AG04449 (cell line): ENCODE measurements around the gene MARCHF3.
"Not testable (repeated sequence)": the region's sequence is repeated elsewhere in the genome, so short reads cannot be mapped to it uniquely, and the experiment has no call there.

ENCODE experiments used
- CTCF ChIA-PET: fragments of 350-600 bp; formaldehyde crosslinking; extraction: SDS; loops from one replicate; lab custom pipeline; 2021; ENCODE audit warnings: antibody characterized with exemption; lab: Yijun Ruan, JAX
- POLR2A ChIA-PET: fragments of 400-600, 350-600 bp; formaldehyde crosslinking; extraction: SDS; loops from one replicate; lab custom pipeline; 2020; ENCODE audit warnings: antibody characterized with exemption, inconsistent platforms; lab: Yijun Ruan, JAX
- DNase-seq: peaks from one replicate; pipeline ENCODE4 v3.0.0-alpha.2; 2010; ENCODE audit warnings: low read depth, low spot score
- H3K4me3 ChIP-seq: 2 replicates; pipeline ENCODE4 v1.5.1; 2011; ENCODE audit warnings: low read depth, mild to moderate bottlenecking, control low read depth, low read length
- TF ChIP-seq, protein P1 (sequence below): IDR thresholded peaks from one replicate; pipeline ENCODE4 v1.5.1; 2011; ENCODE audit warnings: mild to moderate bottlenecking, moderate library complexity, low read length, control low read depth, inconsistent platforms; ENCODE audit not compliant: insufficient read depth; ENCODE audit errors: missing control alignments

Gene MARCHF3

DNA sequence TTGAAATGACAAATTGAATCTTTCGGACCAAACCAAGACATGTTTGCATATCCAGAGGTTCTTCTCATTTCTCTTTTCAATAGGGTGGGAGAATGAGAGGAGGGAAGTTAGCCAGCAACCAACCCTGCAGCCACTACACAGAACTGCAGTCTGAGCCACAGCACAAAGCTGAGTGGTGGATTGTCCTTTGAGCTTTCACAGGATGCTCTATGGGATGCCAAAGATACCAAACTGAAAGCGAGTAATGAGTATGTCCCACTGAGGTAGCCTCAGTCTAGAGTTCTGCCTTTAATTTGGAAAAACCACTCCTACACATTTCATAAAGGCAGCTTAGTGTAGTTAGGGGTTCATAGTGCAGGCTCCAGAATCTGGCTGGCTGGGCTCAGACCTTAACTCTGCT is 114.9 kb downstream of the MARCHF3 start:
- POLR2A ChIA-PET = no interaction called here
- TF ChIP-seq, protein P1, sequence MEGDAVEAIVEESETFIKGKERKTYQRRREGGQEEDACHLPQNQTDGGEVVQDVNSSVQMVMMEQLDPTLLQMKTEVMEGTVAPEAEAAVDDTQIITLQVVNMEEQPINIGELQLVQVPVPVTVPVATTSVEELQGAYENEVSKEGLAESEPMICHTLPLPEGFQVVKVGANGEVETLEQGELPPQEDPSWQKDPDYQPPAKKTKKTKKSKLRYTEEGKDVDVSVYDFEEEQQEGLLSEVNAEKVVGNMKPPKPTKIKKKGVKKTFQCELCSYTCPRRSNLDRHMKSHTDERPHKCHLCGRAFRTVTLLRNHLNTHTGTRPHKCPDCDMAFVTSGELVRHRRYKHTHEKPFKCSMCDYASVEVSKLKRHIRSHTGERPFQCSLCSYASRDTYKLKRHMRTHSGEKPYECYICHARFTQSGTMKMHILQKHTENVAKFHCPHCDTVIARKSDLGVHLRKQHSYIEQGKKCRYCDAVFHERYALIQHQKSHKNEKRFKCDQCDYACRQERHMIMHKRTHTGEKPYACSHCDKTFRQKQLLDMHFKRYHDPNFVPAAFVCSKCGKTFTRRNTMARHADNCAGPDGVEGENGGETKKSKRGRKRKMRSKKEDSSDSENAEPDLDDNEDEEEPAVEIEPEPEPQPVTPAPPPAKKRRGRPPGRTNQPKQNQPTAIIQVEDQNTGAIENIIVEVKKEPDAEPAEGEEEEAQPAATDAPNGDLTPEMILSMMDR = no peak
- CTCF ChIA-PET = no interaction called here
- DNase-seq = no peak
- no peak overlapping the region for H3K4me3 ChIP-seq

DNA sequence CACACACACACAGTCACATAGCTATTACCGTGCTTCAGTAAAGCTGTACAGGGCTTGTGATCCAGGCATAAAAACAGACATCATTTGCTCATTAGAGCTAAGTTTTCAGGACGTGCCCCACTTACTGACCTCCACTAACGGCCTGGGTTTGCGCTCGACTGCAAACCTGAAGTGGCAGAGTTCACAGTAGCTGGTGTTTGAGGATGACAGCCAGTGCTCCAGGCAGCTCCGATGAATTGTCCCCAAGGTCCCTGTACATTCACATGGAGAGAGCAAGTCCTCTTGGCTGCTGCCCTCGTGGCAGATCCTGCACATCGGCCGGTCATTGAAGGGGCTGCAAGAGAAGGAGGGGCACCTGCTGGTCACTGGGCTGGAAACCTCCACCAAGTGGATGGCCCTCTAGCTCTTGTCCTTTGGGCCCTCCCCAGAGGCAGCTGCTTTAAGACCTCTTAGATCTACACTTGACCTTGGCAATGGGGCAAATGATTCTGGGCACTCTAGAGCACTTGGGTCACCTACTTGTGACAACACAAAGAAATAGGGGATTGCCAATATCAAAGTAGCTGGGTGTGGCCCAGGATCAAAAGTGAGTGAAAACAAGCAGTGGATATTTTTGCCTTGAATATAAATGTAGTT is 115.4 kb downstream of the MARCHF3 start:
- TF ChIP-seq, protein P1 = no peak
- DNase-seq = no peak
- POLR2A ChIA-PET = interaction anchor here (0.8 kb wide), 1 partner anchor 114 kb away, joined by 3 read pairs; no protein-coding TSS in a partner anchor
- CTCF ChIA-PET = interaction anchor here (0.6 kb wide), 1 partner anchor 348 kb away, joined by 3 read pairs; no protein-coding TSS in a partner anchor
- no peak overlapping the region for H3K4me3 ChIP-seq

DNA sequence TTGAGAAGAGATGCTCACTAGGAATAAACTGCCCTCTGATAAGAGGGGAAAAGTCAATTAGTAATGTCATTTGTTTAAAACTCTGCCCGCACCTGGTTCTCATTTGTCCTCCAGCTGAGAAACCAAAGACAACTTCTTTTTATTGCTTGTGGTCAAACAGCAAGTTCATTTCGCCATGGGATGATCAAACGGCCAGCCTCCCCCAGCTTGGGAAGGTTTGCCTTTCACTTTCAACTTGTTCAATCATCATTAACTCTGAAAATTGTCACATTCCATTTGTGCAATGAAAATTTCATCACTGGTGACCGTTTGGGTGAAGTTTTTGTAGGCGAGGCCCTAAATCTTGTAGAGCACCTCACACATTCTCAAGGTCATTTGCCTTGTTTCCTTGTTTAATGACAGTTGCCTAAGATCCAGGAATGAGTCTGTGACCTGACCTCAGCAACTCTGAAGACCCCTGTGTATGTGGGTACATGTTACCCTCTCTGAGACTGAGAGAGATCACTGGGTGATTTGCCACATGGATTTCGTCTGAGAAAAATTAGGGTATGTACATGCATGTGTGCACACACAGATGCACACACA is 117.7 kb downstream of the MARCHF3 start:
- TF ChIP-seq, protein P1 = no peak
- H3K4me3 ChIP-seq = no peak overlapping the region
- ChIA-PET POLR2A (no interaction called here), CTCF (no interaction called here)
- DNase-seq = peak; percentile 16

DNA sequence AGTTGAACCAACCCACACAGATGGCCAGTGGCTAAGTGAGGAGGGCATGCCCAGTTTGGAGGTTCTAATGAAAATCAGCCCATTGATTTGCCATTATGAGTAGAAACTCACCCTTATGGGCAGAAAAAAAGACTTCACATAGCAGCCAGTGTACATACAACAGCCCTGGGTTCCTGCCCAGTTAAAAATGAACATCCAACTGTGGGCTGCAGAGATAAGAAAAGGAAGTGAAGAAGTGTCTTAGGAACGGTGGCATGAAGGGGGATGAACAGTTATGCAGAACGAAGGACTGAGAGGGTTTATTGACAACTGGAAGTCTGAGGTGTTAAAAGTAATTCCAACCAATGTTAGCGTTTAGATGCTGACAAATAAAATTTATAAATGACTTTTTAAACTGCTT is 118.4 kb downstream of the MARCHF3 start:
- CTCF ChIA-PET = interaction anchor here (0.7 kb wide), 1 partner anchor 254 kb away, joined by 3 read pairs; no protein-coding TSS in a partner anchor
- H3K4me3 ChIP-seq = no peak overlapping the region
- TF ChIP-seq, protein P1 = no peak
- DNase-seq = no peak
- POLR2A ChIA-PET = no interaction called here

DNA sequence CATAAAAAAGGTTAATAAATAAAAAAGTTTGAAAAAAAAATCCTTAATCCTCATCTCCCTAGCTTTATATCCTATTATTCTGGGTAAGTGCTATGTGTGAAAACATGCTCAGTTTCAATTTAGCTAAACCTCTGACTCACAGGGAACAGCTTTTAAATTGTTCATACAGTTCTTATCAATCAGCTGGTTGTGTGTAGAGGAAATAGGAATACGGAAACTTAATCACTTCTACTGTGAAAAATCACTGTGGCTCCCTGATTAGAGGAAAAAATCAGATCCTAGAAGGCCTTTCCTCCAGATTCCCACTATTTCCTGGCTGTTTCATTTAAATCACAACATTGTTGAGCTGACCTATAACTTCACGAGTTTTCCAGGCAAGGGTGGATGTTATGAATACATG is 120.5 kb downstream of the MARCHF3 start:
- ChIA-PET POLR2A (no interaction called here), CTCF (no interaction called here)
- H3K4me3 ChIP-seq = no peak overlapping the region
- no peak for DNase-seq
- TF ChIP-seq, protein P1 = no peak

DNA sequence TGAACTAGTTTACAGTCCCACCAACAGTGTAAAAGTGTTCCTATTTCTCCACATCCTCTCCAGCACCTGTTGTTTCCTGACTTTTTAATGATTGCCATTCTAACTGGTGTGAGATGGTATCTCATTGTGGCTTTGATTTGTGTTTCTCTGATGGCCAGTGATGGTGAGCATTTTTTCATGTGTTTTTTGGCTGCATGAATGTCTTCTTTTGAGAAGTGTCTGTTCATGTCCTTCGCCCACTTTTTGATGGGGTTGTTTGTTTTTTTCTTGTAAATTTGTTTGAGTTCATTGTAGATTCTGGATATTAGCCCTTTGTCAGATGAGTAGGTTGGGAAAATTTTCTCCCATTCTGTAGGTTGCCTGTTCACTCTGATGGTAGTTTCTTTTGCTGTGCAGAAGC is 126.0 kb downstream of the MARCHF3 start:
- CTCF ChIA-PET, POLR2A ChIA-PET, H3K4me3 ChIP-seq, DNase-seq: not testable (repeated sequence)
